ENCODE data around the gene LENG8. TPM values are rescaled to one million over a fixed set of nuclear protein-coding genes. Genes with fewer than 3 reads are reported as not detected.

Gene LENG8
- total and polyA plus RNA-seq, 2 of the 4 experiments (the other 2 are of a cell fraction) = 21.1 to 93.9 TPM

- H3K4me3 ChIP-seq (ENCODE audit: insufficient read depth, low read depth, low read length) = no peak overlapping the region
- no peak for TF ChIP-seq RCOR1 (IDR thresholded peaks at IDR 0.05; ENCODE audit: insufficient replicate concordance, low read length)
- no peak for TF ChIP-seq BHLHE40 (IDR thresholded peaks at IDR 0.05; ENCODE audit: low read depth, low read length)
- no peak for TF ChIP-seq CHD1 (IDR thresholded peaks at IDR 0.05; ENCODE audit: low read depth, low read length)
- TF ChIP-seq, protein P1, sequence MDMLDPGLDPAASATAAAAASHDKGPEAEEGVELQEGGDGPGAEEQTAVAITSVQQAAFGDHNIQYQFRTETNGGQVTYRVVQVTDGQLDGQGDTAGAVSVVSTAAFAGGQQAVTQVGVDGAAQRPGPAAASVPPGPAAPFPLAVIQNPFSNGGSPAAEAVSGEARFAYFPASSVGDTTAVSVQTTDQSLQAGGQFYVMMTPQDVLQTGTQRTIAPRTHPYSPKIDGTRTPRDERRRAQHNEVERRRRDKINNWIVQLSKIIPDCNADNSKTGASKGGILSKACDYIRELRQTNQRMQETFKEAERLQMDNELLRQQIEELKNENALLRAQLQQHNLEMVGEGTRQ (IDR thresholded peaks at IDR 0.05; ENCODE audit: low read depth, low read length) = no peak
- TF ChIP-seq MAFK (IDR thresholded peaks at IDR 0.05; ENCODE audit: low read depth, low read length) = no peak
- TF ChIP-seq CEBPB (IDR thresholded peaks at IDR 0.05; ENCODE audit: low read depth, low read length) = no peak
- no peak for TF ChIP-seq NFE2L2 (IDR thresholded peaks at IDR 0.05; ENCODE audit: low read depth, low read length)
- no peak for TF ChIP-seq RFX5 (IDR thresholded peaks at IDR 0.05; ENCODE audit: low read depth, low read length)
- TF ChIP-seq CTCF (conservative IDR thresholded peaks at IDR 0.05; ENCODE audit: low read depth, low read length) = no peak
- TF ChIP-seq MAZ (IDR thresholded peaks at IDR 0.05; ENCODE audit: borderline replicate concordance, low read depth, low read length) = no peak
- TF ChIP-seq, protein P2, sequence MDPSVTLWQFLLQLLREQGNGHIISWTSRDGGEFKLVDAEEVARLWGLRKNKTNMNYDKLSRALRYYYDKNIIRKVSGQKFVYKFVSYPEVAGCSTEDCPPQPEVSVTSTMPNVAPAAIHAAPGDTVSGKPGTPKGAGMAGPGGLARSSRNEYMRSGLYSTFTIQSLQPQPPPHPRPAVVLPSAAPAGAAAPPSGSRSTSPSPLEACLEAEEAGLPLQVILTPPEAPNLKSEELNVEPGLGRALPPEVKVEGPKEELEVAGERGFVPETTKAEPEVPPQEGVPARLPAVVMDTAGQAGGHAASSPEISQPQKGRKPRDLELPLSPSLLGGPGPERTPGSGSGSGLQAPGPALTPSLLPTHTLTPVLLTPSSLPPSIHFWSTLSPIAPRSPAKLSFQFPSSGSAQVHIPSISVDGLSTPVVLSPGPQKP (IDR thresholded peaks at IDR 0.05; ENCODE audit: borderline replicate concordance, low read depth, low read length) = no peak
- TF ChIP-seq SMC3 (IDR thresholded peaks at IDR 0.05; ENCODE audit: low read depth, low read length) = no peak
- H4K8ac ChIP-seq (ENCODE audit: low read depth in 2 of 2, low read length in 2 of 2) = no peak overlapping the region
- H3K14ac ChIP-seq (replicated peaks; ENCODE audit: low read depth, low read length) = no peak overlapping the region
- H3K9ac ChIP-seq (ENCODE audit: low read depth, low read length) = no peak overlapping the region
- no peak for ATAC-seq (ENCODE audit: low read depth)
- no peaks in the 10 kb centered on the region for H4K20me1 ChIP-seq (ENCODE audit: insufficient read depth, low read length)
- no peaks in the 10 kb centered on the region for H3K9me1 ChIP-seq (ENCODE audit: insufficient read depth, low read length)
- no peak overlapping the region for H2BK5ac ChIP-seq (ENCODE audit: low read depth, low read length, poor library complexity, severe bottlenecking)
- no peaks in the 10 kb centered on the region for H3K79me1 ChIP-seq (ENCODE audit: low read depth in 1 of 2, low read length in 2 of 2)
- in situ Hi-C loops (cut with MboI; ENCODE audit: low sequenced_read_pairs) (no loop called here), intact Hi-C loops (cut with micrococcal nuclease) (no loop called here), dilution Hi-C loops (cut with HindIII; ENCODE audit: low sequenced_read_pairs, unreplicated experiment) (no loop called here)
- no peak for DNase-seq
- no peak overlapping the region for H2AK9ac ChIP-seq (replicated peaks; ENCODE audit: low read depth, low read length, poor library complexity)
- no peak overlapping the region for H3K4me2 ChIP-seq (ENCODE audit: low read depth, low read length)
- ChIA-PET CTCF (no interaction called here), POLR2A (ENCODE audit: unreplicated experiment) (no interaction called here)
- no peak overlapping the region for H2BK120ac ChIP-seq (ENCODE audit: low read depth, low read length)
- no peak overlapping the region for H2AK5ac ChIP-seq (ENCODE audit: low read depth, low read length)
- H3K27ac ChIP-seq (ENCODE audit: insufficient read depth, low read length) = no peak overlapping the region
- no TSS peak for BruUV-seq (replicated peaks)
- H4K5ac ChIP-seq (ENCODE audit: low read depth, low read length) = no peak overlapping the region
- no peak overlapping the region for H3K23ac ChIP-seq (ENCODE audit: low read depth, low read length)
- no peak overlapping the region for H2AFZ ChIP-seq (replicated peaks; ENCODE audit: low read length, poor library complexity)
- peaks cover 3% of the 10 kb centered on the region for H3K9me3 ChIP-seq (ENCODE audit: control insufficient read depth, insufficient read depth, low read length)
- H3K36me3 ChIP-seq (ENCODE audit: control insufficient read depth, insufficient read depth, low read length) = no peaks in the 10 kb centered on the region
- no peak overlapping the region for H3K56ac ChIP-seq (ENCODE audit: extremely low read depth, insufficient read depth, low read length)
- H3K18ac ChIP-seq (ENCODE audit: low read depth, low read length) = no peak overlapping the region
- H3K4me1 ChIP-seq (ENCODE audit: control insufficient read depth, insufficient read depth, low read length) = no peaks in the 10 kb centered on the region
- WGBS, 2 experiments (ENCODE audit: extremely low coverage in 2 of 2, insufficient read length in 1 of 2) = 69% methylated on average over 3 of the region's 7 CpGs; no CpG with 5 or more reads in 1 of the 2 experiments
- no peak overlapping the region for H4K91ac ChIP-seq (ENCODE audit: insufficient read depth, low read depth, low read length)
- no peaks in the 10 kb centered on the region for H3K27me3 ChIP-seq (ENCODE audit: control insufficient read depth, insufficient read depth, low read length)
- H2BK20ac ChIP-seq (ENCODE audit: low read depth, low read length) = no peak overlapping the region
- H3K4ac ChIP-seq (ENCODE audit: low read depth, low read length) = no peak overlapping the region
- no peak overlapping the region for H2BK15ac ChIP-seq (ENCODE audit: low read depth, low read length)
Measured at GRCh38 chr19:54407780-54408179, 41.2 kb upstream of the LENG8 start.

Data from IMR-90 (cell line).